Measurements from ENCODE around the gene TRAM1L1. TPM values are rescaled to one million over a fixed set of nuclear protein-coding genes. Genes with fewer than 3 reads are reported as not detected.

Gene TRAM1L1
- total RNA-seq: 0.56 TPM
- long read RNA-seq, partial matches to known transcripts: 0 of 2 reads
- long read RNA-seq, other reads (novel, unspliced or antisense): 0 of 2 reads

DNA sequence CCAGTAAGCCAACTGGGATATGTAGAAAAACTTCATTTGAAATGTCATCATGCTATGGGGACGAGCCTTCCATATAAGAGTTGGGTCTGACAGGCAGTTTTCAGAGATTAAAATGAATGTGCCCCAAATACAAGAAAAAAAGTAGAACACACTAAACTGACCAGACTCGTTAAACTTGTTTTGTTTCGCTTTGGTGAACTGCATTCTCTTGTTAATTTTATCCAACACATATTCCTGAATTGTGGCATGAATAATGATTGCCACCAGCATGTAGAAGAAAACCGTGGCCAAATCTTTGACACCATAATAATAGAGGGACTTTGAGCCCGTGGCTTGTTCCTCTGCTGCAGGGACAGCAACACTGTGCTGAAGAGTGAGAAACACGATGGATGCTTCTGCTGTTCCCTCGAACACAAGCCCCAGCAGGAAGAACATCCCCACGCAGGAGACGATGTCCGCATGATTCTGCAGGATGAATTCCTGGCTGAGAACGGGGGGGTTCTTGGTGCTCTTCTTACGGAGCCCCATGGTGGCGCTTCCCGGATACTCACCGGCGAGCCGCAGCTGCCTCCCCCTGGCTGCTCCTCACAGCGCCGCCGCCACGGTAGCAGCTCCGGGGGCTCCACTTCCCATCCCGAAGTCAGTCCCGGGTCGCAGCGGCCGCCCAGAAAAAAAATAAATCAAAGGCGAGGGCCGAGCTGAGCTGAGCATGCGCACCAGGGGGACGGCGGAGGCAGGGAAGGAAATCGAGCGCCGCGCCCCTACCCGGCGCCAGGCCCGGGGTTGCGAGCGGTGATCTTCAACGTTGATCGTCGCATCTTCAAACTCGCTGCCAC is at the start of gene TRAM1L1:
Gene TRAM1L1, minus strand, starts transcription at position 711 of the 836 bp plus-strand sequence. Its CDS starts 183 bp downstream, at position 528.
- intact Hi-C loops (cut with DNase I): no loop called here
- DNase-seq (peak; percentile 68), ATAC-seq (ENCODE audit: poor library complexity) (peak; percentile 95)

- DNase-seq: no peak
- ATAC-seq (ENCODE audit: poor library complexity): no peak
- intact Hi-C loops (cut with DNase I): no loop called here
Observed at GRCh38 chr4:117134386-117134785, 49.0 kb upstream of the TRAM1L1 start.

DNA sequence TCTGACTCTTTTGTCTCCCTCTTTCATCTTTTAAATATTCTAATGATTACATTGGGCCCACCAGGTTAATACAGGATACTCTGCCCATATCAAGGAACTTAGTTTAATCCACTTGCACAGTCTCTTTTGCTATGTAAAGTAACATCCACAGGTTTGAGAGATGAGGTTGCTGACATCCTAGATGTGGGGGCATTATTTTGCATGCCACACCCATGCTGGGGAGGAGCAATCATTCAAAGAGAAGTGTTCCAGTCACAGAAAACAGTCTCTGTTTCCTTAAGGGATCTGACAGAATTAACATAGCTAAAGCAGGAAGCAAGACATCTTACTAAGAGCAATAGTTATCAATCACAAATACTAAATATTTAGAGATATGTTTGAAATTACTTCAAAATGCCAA is 11.5 kb upstream of the TRAM1L1 start:
- intact Hi-C loops (cut with DNase I): no loop called here
- no peak for ATAC-seq (ENCODE audit: poor library complexity)
- no peak for DNase-seq

GRCh38 chr4:117096462-117096861 is 11.1 kb upstream of the TRAM1L1 start:
- DNase-seq (no peak), ATAC-seq (ENCODE audit: poor library complexity) (no peak)
- intact Hi-C loops (cut with DNase I): no loop called here

- intact Hi-C loops (cut with DNase I): no loop called here
- no peak for DNase-seq
- ATAC-seq (ENCODE audit: poor library complexity): no peak
Observed at GRCh38 chr4:117093571-117093970, 8.2 kb upstream of the TRAM1L1 start.

- DNase-seq (no peak), ATAC-seq (ENCODE audit: poor library complexity) (no peak)
- intact Hi-C loops (cut with DNase I): no loop called here
Observed at GRCh38 chr4:117077760-117078159, 7.6 kb downstream of the TRAM1L1 start.

DNA sequence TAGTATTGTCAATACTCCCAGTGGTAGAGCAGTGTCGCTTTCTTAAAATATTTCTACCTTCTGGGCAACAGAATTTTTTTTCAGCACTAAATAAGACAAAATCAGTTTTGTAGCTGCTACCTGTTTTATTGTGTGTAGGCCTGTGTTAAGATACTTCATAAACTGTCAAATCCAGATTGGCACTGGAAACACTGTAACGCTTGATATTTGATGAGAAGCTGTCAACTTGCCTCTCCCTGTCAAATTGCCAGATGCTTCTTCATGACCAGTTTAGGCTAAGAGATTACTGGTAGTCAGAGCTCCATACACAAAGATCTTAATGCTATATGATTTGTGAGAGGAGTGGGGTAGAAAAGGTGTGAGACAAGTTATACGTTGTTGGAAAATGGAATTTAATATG is 17.3 kb downstream of the TRAM1L1 start:
- intact Hi-C loops (cut with DNase I): no loop called here
- ATAC-seq (ENCODE audit: poor library complexity) (no peak), DNase-seq (no peak)

DNA sequence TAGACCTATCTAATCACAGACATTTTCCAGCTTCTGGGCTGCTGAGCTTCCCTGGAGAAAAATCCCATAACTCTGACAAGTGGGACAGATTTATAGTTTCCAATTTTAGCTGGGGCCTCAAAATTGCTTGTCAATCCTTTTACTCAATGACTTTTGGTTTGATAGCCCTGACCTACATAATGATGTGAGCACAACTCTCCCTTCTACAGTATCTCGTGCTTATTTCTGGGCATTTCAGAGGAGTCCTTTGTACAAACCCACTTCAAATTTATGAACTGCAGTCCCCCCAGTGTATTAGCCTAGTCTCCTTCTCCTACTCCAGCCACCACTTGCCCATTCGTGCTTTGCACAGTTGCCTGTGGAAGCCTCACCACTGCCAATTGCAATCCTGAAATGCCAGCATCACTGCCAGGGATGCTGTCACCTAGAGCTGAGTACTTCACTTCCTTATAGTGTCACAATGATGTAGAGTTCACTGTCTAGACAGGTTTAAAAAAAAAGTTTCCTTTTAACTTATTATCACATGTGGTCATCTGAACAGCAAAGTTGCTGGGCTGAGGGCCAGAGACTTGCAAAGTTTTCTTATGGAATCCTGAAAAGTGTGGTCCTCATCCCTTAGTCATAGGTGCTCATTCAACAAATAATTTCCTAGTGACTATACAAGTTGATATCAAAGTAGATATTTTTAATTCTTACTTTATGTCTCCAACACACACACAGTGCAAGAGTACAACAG is 21.2 kb downstream of the TRAM1L1 start:
- intact Hi-C loops (cut with DNase I): no loop called here
- DNase-seq (no peak), ATAC-seq (ENCODE audit: poor library complexity) (no peak)

GRCh38 chr4:117042962-117043361 is 42.4 kb downstream of the TRAM1L1 start:
- DNase-seq (no peak), ATAC-seq (ENCODE audit: poor library complexity) (no peak)
- intact Hi-C loops (cut with DNase I): no loop called here
